ENCODE measurements around the gene LMO7. TPM values are rescaled to one million over a fixed set of nuclear protein-coding genes. Genes with fewer than 3 reads are reported as not detected.

LMO7 gene
- total and polyA plus RNA-seq, 2 of the 8 experiments (the other 6 are each of a cell fraction or from before 2014, with no cell fraction given): 8.1 to 28.3 TPM

DNA sequence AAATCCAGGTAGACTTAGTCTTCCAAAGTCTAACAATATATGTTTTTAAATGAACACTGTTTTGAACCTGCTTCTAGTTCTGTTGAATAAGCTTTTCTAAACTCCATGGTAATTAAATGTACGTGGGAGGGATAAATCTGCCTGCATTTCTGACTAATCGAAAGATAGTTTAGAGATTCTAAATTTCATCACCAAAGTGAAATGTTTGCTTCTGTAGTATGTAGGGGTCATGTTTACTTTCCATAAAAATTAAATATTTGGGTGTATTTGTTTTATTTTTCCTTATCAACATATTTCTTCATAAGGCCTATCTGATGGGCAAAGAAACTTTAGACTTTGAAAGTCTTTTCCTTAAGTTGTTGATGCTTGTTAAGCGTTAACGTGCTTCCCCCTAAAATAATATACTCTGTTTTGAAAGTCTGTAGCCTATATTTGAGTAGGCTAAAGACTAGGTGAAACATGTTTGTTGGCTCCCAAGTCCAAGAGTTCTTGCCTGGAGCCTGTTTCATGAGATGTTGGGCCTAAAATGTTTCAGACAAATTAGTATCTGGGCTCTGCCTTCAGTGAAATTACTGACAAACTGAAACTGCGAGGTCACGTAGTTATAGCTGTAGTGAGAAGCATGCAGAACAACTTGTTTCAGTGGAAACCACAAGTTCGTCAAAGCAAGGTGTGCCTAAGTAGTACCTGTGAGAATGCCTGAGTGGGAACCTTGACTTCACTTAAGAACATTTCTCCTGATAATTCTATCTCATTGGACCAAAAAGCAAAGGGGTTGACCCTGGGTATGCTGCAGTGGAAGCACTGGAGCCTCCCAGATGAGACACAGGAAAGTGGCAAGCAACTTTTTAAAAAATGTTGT, 126.2 kb downstream of the LMO7 start:
- Histone ChIP-seq H2BK12ac (ENCODE audit: low read depth, low read length) (no peak overlapping the region), H2BK120ac (replicated peaks; ENCODE audit: low read depth, low read length) (no peak overlapping the region), H4K20me1 (replicated peaks in 1 of 2; ENCODE audit: control insufficient read depth in 1 of 2, insufficient read depth in 2 of 2, low read length in 2 of 2) (no peaks in the 10 kb centered on the region), H3K56ac (replicated peaks; ENCODE audit: insufficient read length, low read depth, low read length) (no peak overlapping the region), H3K27ac (ENCODE audit: low read depth, low read length) (no peak overlapping the region), H2AK5ac (ENCODE audit: low read depth, low read length) (no peak overlapping the region), H4K5ac (ENCODE audit: insufficient read length, low read depth, low read length) (no peak overlapping the region), H3K27me3 (replicated peaks in 1 of 4; ENCODE audit: control insufficient read depth in 3 of 4, extremely low read depth in 1 of 4, insufficient read depth in 3 of 4, low read length in 3 of 4) (no peaks in the 10 kb centered on the region), H3K4ac (replicated peaks; ENCODE audit: insufficient read length, low read depth, low read length) (no peak overlapping the region), H4K8ac (ENCODE audit: extremely low read depth, insufficient read depth, low read length) (no peak overlapping the region), H3K14ac (ENCODE audit: insufficient read length) (no peak overlapping the region), H3K79me2 (ENCODE audit: control insufficient read depth in 1 of 2, insufficient read depth in 2 of 2, low read length in 2 of 2) (no peaks in the 10 kb centered on the region), H2BK20ac (ENCODE audit: low read length) (no peak overlapping the region; the same call in 1 of the 2 replicates), H3K9ac (replicated peaks in 1 of 4; ENCODE audit: extremely low read depth in 1 of 4, low read depth in 3 of 4, low read length in 3 of 4) (no peak overlapping the region), H3K23me2 (ENCODE audit: low read depth, low read length) (no peaks in the 10 kb centered on the region), H2BK5ac (ENCODE audit: low read depth, low read length) (no peak overlapping the region), H3K4me2 (ENCODE audit: insufficient read depth in 1 of 2, low read depth in 2 of 2, low read length in 2 of 2) (no peak overlapping the region), H3K23ac (ENCODE audit: insufficient read length) (no peak overlapping the region), H2BK15ac (ENCODE audit: low read length) (no peak overlapping the region), H3K9me3 (ENCODE audit: insufficient read depth in 2 of 2, low read depth in 1 of 2, low read length in 1 of 2) (no peaks in the 10 kb centered on the region), H3K36me3 (ENCODE audit: control insufficient read depth in 2 of 4, insufficient read depth in 4 of 4, low read length in 3 of 4) (no peaks in the 10 kb centered on the region; a peak in 1 of 8 replicates), H3K4me1 (replicated peaks in 1 of 4; ENCODE audit: control insufficient read depth in 3 of 4, insufficient read depth in 4 of 4, low read length in 3 of 4) (no peaks in the 10 kb centered on the region), H3K4me3 (ENCODE audit: extremely low read depth in 1 of 4, insufficient read depth in 2 of 4, low read depth in 3 of 4, low read length in 4 of 4) (no peak overlapping the region), H3K18ac (ENCODE audit: extremely low read depth, low read length) (no peak overlapping the region), H2AFZ (ENCODE audit: low read length) (no peak overlapping the region), H4K91ac (replicated peaks; ENCODE audit: insufficient read length, low read length) (no peak overlapping the region), H3K79me1 (ENCODE audit: low read depth, low read length) (no peaks in the 10 kb centered on the region)
- DNase-seq (ENCODE audit: low read depth in 1 of 2, low spot score in 2 of 2) (no peak), FAIRE-seq (no peak)
- 96% methylated on average over 7 of the region's 7 CpGs; no CpG with 5 or more reads in 1 of the 2 experiments for WGBS, 2 experiments (ENCODE audit: extremely low coverage in 1 of 2, insufficient coverage in 1 of 2, insufficient read length in 1 of 2, insufficient replicate concordance in 2 of 2, low coverage in 1 of 2, low lambda C conversion rate in 2 of 2, missing lambda C conversion rate in 1 of 2)
- CTCF ChIA-PET (ENCODE audit: partially characterized antibody): no interaction called here
- POLR2A ChIA-PET (ENCODE audit: partially characterized antibody): no interaction called here
- TF ChIP-seq SRF (IDR thresholded peaks at IDR 0.05; ENCODE audit: low read depth, low read length): no peak
- no peak for TF ChIP-seq POLR2AphosphoS5 (IDR thresholded peaks at IDR 0.05; ENCODE audit: low read depth, low read length)
- no peak for TF ChIP-seq POLR2A (IDR thresholded peaks at IDR 0.05; ENCODE audit: control extremely low read depth in 1 of 2, low read depth in 2 of 2, low read length in 2 of 2)
- TF ChIP-seq KDM1A (IDR thresholded peaks at IDR 0.05; ENCODE audit: borderline replicate concordance, low read length): no peak
- no peak for TF ChIP-seq SUZ12 (IDR thresholded peaks at IDR 0.05; ENCODE audit: low read length)
- TF ChIP-seq CBX5 (IDR thresholded peaks at IDR 0.05; ENCODE audit: low read depth, low read length): no peak
- TF ChIP-seq GTF2F1 (IDR thresholded peaks at IDR 0.05; ENCODE audit: borderline replicate concordance, low read depth, low read length): no peak
- no peak for TF ChIP-seq NRF1 (IDR thresholded peaks at IDR 0.05; ENCODE audit: low read depth, low read length)
- TF ChIP-seq CTBP2 (IDR thresholded peaks at IDR 0.05; ENCODE audit: borderline replicate concordance, insufficient read depth, insufficient read length, low read length): no peak
- TF ChIP-seq ATF3 (IDR thresholded peaks at IDR 0.05; ENCODE audit: insufficient read depth, low read depth, low read length): no peak
